HUES48 (cell line): ENCODE measurements around the gene CORO7.

Experiments
- H3K27ac ChIP-seq: one replicate; pipeline ENCODE4 v1.7.0; 2013; ENCODE audit warnings: low read depth, low read length, inconsistent platforms
- H3K27me3 ChIP-seq: 2 replicates; pipeline ENCODE4 v1.6.1; 2013; ENCODE audit warnings: mild to moderate bottlenecking, low read length; ENCODE audit not compliant: control insufficient read depth, insufficient read depth
- H3K36me3 ChIP-seq: 2 replicates; pipeline ENCODE4 v1.6.1; 2013; ENCODE audit warnings: low read length; ENCODE audit not compliant: control insufficient read depth, insufficient read depth
- H3K4me1 ChIP-seq: 2 replicates; pipeline ENCODE4 v1.6.1; 2013; ENCODE audit warnings: mild to moderate bottlenecking, low read length; ENCODE audit not compliant: control insufficient read depth, insufficient read depth
- H3K4me3 ChIP-seq: 2 replicates; pipeline ENCODE4 v1.5.1; 2013; ENCODE audit warnings: mild to moderate bottlenecking, low read depth, low read length
- H3K9ac ChIP-seq: 2 replicates; pipeline ENCODE4 v1.6.1; 2013; ENCODE audit warnings: mild to moderate bottlenecking, low read depth, low read length, moderate library complexity
- H3K9me3 ChIP-seq: 2 replicates; pipeline ENCODE4 v1.6.1; 2013; ENCODE audit warnings: low read length; ENCODE audit not compliant: control insufficient read depth, insufficient read depth

CORO7 gene

DNA sequence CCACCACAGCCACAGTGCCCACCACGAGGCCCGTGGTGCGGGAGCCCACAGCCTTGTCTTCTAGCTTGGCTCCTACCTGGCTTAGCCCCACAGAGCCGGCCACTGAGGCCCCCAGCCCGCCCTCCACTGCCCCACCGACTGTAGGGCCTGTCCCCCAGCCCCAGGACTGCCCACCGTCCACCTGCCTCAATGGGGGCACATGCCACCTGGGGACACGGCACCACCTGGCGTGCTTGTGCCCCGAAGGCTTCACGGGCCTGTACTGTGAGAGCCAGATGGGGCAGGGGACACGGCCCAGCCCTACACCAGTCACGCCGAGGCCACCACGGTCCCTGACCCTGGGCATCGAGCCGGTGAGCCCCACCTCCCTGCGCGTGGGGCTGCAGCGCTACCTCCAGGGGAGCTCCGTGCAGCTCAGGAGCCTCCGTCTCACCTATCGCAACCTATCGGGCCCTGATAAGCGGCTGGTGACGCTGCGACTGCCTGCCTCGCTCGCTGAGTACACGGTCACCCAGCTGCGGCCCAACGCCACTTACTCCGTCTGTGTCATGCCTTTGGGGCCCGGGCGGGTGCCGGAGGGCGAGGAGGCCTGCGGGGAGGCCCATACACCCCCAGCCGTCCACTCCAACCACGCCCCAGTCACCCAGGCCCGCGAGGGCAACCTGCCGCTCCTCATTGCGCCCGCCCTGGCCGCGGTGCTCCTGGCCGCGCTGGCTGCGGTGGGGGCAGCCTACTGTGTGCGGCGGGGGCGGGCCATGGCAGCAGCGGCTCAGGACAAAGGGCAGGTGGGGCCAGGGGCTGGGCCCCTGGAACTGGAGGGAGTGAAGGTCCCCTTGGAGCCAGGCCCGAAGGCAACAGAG lies 34.2 kb downstream of the CORO7 start:
- Histone ChIP-seq H3K4me3 (no peak overlapping the region), H3K9me3 (no peaks in the 10 kb centered on the region), H3K9ac (no peak overlapping the region), H3K27ac (no peak overlapping the region), H3K36me3 (peaks cover 11% of the 10 kb centered on the region), H3K4me1 (peaks cover 17% of the 10 kb centered on the region), H3K27me3 (no peaks in the 10 kb centered on the region)

- Histone ChIP-seq H3K36me3 (peaks cover 11% of the 10 kb centered on the region), H3K9me3 (no peaks in the 10 kb centered on the region), H3K4me3 (no peak overlapping the region), H3K4me1 (peaks cover 20% of the 10 kb centered on the region), H3K27ac (no peak overlapping the region), H3K9ac (no peak overlapping the region), H3K27me3 (no peaks in the 10 kb centered on the region)
Measured at GRCh38 chr16:4381072-4381934, 35.1 kb downstream of the CORO7 start.

DNA sequence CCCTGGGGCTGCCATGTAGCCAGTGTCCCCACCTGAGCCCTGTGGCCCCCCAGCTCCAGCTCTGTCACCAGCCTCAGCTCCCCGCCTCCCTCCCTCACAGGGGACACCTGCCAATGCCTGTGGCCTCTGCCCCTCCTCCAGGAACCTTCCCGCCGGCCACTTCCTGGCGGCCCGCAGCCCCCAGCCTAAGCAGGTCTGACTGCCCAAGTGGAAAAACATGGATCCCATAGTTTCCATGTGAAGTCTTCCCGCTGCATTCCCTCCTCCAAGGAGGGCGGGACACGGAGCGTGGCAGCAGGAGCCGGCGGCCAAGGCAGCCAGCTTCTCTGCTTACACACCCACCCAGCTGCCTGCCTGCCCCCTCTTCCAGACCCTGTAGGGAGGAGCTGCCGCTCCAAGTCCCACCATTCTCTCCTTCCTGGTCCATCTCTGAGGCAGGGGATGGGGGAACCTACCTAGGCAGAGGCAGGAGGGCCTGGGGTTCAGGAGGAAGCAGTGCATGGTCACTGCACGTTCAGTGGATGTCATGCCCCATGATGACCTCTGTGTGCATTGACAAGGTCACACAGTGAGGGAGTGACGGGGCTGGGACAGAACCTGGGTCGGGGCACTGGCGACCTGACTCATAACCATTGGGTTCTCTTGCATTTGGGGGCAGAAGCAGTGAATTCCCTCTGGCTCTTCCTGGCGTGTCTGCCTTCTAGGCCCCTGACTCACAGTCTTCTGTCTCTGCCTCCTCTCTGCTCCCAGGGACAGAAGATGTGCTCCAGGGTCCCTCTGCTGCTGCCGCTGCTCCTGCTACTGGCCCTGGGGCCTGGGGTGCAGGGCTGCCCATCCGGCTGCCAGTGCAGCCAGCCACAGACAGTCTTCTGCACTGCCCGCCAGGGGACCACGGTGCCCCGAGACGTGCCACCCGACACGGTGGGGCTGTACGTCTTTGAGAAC lies 36.0 kb downstream of the CORO7 start:
- Histone ChIP-seq H3K36me3 (peaks cover 11% of the 10 kb centered on the region), H3K4me3 (no peak overlapping the region), H3K27me3 (no peaks in the 10 kb centered on the region), H3K27ac (no peak overlapping the region), H3K4me1 (peaks cover 26% of the 10 kb centered on the region), H3K9me3 (no peaks in the 10 kb centered on the region), H3K9ac (no peak overlapping the region)

- peaks cover 37% of the 10 kb centered on the region for H3K4me1 ChIP-seq
- no peak overlapping the region for H3K4me3 ChIP-seq
- H3K27ac ChIP-seq, result no peak overlapping the region
- no peaks in the 10 kb centered on the region for H3K9me3 ChIP-seq
- H3K27me3 ChIP-seq, result no peaks in the 10 kb centered on the region
- peaks cover 13% of the 10 kb centered on the region for H3K36me3 ChIP-seq
- H3K9ac ChIP-seq, result no peak overlapping the region
Measured at GRCh38 chr16:4378999-4379690, 37.3 kb downstream of the CORO7 start.

GRCh38 chr16:4378161-4378666 lies 38.2 kb downstream of the CORO7 start:
- Histone ChIP-seq H3K36me3 (peaks cover 13% of the 10 kb centered on the region), H3K9ac (no peak overlapping the region), H3K4me1 (peaks cover 44% of the 10 kb centered on the region), H3K4me3 (no peak overlapping the region), H3K27ac (peak overlapping the region; percentile 69), H3K9me3 (no peaks in the 10 kb centered on the region), H3K27me3 (no peaks in the 10 kb centered on the region)

DNA sequence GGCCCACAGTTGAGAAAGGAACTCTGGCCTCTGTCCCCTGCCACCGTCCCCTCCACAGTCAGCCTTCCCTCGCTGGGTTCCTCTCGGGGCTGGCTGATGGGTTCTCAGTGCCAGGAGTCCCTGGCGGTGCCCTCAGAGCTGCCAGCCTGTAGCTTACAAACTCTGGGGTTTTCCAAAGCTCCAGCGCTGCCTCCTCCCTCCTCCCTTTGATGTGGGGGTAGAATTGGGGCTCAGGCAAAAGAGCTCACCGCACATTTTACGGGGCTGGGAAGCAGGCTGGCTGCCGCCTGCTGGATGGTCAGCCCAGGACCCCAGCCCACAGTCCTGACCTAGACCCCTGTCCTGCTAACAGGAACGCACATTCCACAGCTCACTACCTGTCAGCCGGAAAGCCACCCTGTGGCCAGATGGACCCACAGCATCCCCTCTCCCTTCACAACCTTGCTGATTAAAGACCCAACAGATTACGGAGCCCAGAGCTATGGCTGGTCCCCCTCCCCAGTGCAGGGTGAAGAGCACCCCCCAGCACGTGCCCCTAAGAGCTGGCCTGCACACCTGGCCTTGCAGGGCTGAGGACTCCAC lies 38.7 kb downstream of the CORO7 start:
- peak overlapping the region; percentile 69 for H3K27ac ChIP-seq
- no peaks in the 10 kb centered on the region for H3K27me3 ChIP-seq
- H3K9ac ChIP-seq, result no peak overlapping the region
- H3K36me3 ChIP-seq, result peaks cover 10% of the 10 kb centered on the region
- H3K4me3 ChIP-seq, result no peak overlapping the region
- peaks cover 49% of the 10 kb centered on the region for H3K4me1 ChIP-seq
- H3K9me3 ChIP-seq, result no peaks in the 10 kb centered on the region

GRCh38 chr16:4376893-4377572 lies 39.4 kb downstream of the CORO7 start:
- no peak overlapping the region for H3K9ac ChIP-seq
- H3K9me3 ChIP-seq, result no peaks in the 10 kb centered on the region
- peak overlapping the region; percentile 69 for H3K27ac ChIP-seq
- peaks cover 9% of the 10 kb centered on the region for H3K36me3 ChIP-seq
- H3K27me3 ChIP-seq, result no peaks in the 10 kb centered on the region
- no peak overlapping the region for H3K4me3 ChIP-seq
- peaks cover 51% of the 10 kb centered on the region for H3K4me1 ChIP-seq

DNA sequence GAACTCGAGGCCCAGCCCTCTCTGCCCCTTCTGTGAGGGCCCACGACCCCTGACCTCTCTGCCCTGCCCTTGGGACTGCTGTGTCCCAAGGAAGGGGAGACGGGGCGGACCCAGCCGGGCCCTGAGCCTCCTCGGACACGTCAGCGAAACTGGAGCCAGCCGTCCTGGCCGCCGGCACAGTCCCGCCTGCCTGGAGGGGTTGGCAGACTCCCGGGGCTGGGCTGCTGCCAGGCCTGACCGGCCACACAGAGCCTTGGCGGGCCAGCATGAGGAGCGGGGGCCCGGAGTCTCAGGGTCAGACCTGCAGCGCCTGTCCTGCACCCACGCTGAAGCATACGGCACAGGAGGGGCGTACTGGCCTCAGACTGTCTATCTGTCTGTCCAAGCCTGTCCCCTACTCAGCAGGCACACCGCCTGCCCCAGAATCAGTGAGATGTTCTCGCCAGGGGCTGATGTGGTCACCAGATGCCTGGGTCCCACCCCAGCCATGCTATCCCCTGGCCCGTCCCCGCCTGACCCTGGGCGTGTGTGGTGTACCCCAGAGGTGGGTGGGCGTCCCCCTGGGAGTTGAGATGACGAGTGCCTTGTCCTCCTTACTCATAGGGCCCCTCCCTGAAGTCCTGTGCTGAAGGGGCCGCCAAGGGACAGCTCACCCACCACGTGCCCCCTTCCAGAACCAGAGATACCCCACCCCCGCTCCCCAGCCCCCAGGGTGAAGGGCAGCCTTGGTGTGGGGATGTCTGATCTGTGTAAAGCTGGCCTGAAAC lies 40.1 kb downstream of the CORO7 start:
- Histone ChIP-seq H3K4me3 (no peak overlapping the region), H3K9me3 (no peaks in the 10 kb centered on the region), H3K36me3 (peaks cover 7% of the 10 kb centered on the region; the same call in 1 of the 2 replicates), H3K4me1 (peaks cover 54% of the 10 kb centered on the region), H3K27me3 (no peaks in the 10 kb centered on the region), H3K9ac (peak overlapping the region; percentile 18; the same call in 1 of the 2 replicates), H3K27ac (peak overlapping the region; percentile 59)

DNA sequence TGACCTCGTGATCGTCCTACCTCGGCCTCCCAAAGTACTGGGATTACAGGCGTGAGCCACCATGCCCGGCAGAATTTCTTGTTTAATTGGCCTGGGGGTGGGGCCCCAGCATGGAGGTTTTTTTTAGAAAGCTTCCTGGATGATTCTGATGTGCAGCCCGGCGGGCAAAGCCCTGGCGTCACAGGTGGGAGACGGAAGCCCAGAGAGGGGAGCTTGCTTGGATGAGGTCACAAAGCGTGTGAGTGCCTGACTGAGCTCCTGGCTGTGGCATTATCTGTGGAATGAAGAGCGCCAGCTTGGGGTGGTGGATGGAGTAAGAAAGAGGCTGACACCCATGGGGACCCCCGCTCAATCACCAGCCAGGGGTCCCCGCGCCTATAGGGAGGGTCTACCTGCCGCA lies 40.7 kb downstream of the CORO7 start:
- no peaks in the 10 kb centered on the region for H3K9me3 ChIP-seq
- peaks cover 54% of the 10 kb centered on the region for H3K4me1 ChIP-seq
- H3K4me3 ChIP-seq, result no peak overlapping the region
- H3K9ac ChIP-seq, result peak overlapping the region; percentile 18; the same call in 1 of the 2 replicates
- H3K36me3 ChIP-seq, result peaks cover 3% of the 10 kb centered on the region; the same call in 1 of the 2 replicates
- no peak overlapping the region for H3K27ac ChIP-seq
- H3K27me3 ChIP-seq, result no peaks in the 10 kb centered on the region
